ENCODE measurements around the gene NDUFS2. TPM values are rescaled to one million over a fixed set of nuclear protein-coding genes. Genes with fewer than 3 reads are reported as not detected.

NDUFS2 gene
- total and polyA plus RNA-seq, 3 experiments from 2014 or later: 82.1 to 97.1 (median 93.5) TPM

Other genes with a start within 250 kb of the NDUFS2 start
- not detected for gene ITLN2, start 247.6 kb upstream of the NDUFS2 start, total RNA-seq
- not detected for gene ITLN2, start 247.6 kb upstream of the NDUFS2 start, polyA plus RNA-seq
- 10 to 100 TPM; 11.6 to 14.1 TPM for gene F11R, start 181.2 kb upstream of the NDUFS2 start, total RNA-seq
- 18.3 TPM for gene F11R, start 181.2 kb upstream of the NDUFS2 start, polyA plus RNA-seq
- 10 to 100 TPM; 40.2 to 46.1 TPM for gene TSTD1, start 163.4 kb upstream of the NDUFS2 start, total RNA-seq
- 288 TPM for gene TSTD1, start 163.4 kb upstream of the NDUFS2 start, polyA plus RNA-seq
- gene USF1, start 156.4 kb upstream of the NDUFS2 start, total RNA-seq: 10 to 100 TPM; 63.3 to 67.7 TPM
- 6.7 TPM for gene USF1, start 156.4 kb upstream of the NDUFS2 start, polyA plus RNA-seq
- gene ARHGAP30, start 132.5 kb upstream of the NDUFS2 start, total RNA-seq: 100 to 1,000 TPM; 147 to 149 TPM
- gene ARHGAP30, start 132.5 kb upstream of the NDUFS2 start, polyA plus RNA-seq: 213 TPM
- under 1 TPM; 0.09 TPM for gene NECTIN4, start 112.8 kb upstream of the NDUFS2 start, total RNA-seq
- not detected for gene NECTIN4, start 112.8 kb upstream of the NDUFS2 start, polyA plus RNA-seq
- under 1 TPM; 0.42 to 0.49 TPM for gene KLHDC9, start 104.0 kb upstream of the NDUFS2 start, total RNA-seq
- not detected for gene KLHDC9, start 104.0 kb upstream of the NDUFS2 start, polyA plus RNA-seq
- gene PFDN2, start 84.3 kb upstream of the NDUFS2 start, total RNA-seq: 100 to 1,000 TPM; 133 to 142 TPM
- 96.4 TPM for gene PFDN2, start 84.3 kb upstream of the NDUFS2 start, polyA plus RNA-seq
- 10 to 100 TPM; 33.9 to 36.3 TPM for gene NIT1, start 84.3 kb upstream of the NDUFS2 start, total RNA-seq
- gene NIT1, start 84.3 kb upstream of the NDUFS2 start, polyA plus RNA-seq: 16.7 TPM
- gene DEDD, start 69.7 kb upstream of the NDUFS2 start, total RNA-seq: 10 to 100 TPM; 41.0 to 41.9 TPM
- 30.0 TPM for gene DEDD, start 69.7 kb upstream of the NDUFS2 start, polyA plus RNA-seq
- gene UFC1, start 48.4 kb upstream of the NDUFS2 start, total RNA-seq: 100 to 1,000 TPM; 109 to 118 TPM
- gene UFC1, start 48.4 kb upstream of the NDUFS2 start, polyA plus RNA-seq: 174 TPM
- gene USP21, start 42.9 kb upstream of the NDUFS2 start, total RNA-seq: 10 to 100 TPM; 26.1 to 27.4 TPM
- 28.3 TPM for gene USP21, start 42.9 kb upstream of the NDUFS2 start, polyA plus RNA-seq
- gene PPOX, start 35.9 kb upstream of the NDUFS2 start, total RNA-seq: 10 to 100 TPM; 24.4 to 31.3 TPM
- gene PPOX, start 35.9 kb upstream of the NDUFS2 start, polyA plus RNA-seq: 17.6 TPM
- gene B4GALT3, start 24.9 kb upstream of the NDUFS2 start, total RNA-seq: 10 to 100 TPM; 59.4 to 60.9 TPM
- gene B4GALT3, start 24.9 kb upstream of the NDUFS2 start, polyA plus RNA-seq: 58.9 TPM
- gene ADAMTS4, start 3.3 kb upstream of the NDUFS2 start, total RNA-seq: under 1 TPM; 0.37 to 0.58 TPM
- 0.17 TPM for gene ADAMTS4, start 3.3 kb upstream of the NDUFS2 start, polyA plus RNA-seq
- 1 to 10 TPM; 4.1 to 5.1 TPM for gene FCER1G, start 12.9 kb downstream of the NDUFS2 start, total RNA-seq
- 19.0 TPM for gene FCER1G, start 12.9 kb downstream of the NDUFS2 start, polyA plus RNA-seq
- not detected for gene APOA2, start 21.3 kb downstream of the NDUFS2 start, total RNA-seq
- not detected for gene APOA2, start 21.3 kb downstream of the NDUFS2 start, polyA plus RNA-seq
- gene TOMM40L, start 23.7 kb downstream of the NDUFS2 start, total RNA-seq: 10 to 100 TPM; 24.7 to 26.1 TPM
- gene TOMM40L, start 23.7 kb downstream of the NDUFS2 start, polyA plus RNA-seq: 6.9 TPM
- gene NR1I3, start 35.8 kb downstream of the NDUFS2 start, total RNA-seq: not detected
- not detected for gene NR1I3, start 35.8 kb downstream of the NDUFS2 start, polyA plus RNA-seq
- gene PCP4L1, start 56.4 kb downstream of the NDUFS2 start, total RNA-seq: not detected
- not detected for gene PCP4L1, start 56.4 kb downstream of the NDUFS2 start, polyA plus RNA-seq
- 1 to 10 TPM; 1.8 to 1.9 TPM for gene MPZ, start 107.6 kb downstream of the NDUFS2 start, total RNA-seq
- not detected for gene MPZ, start 107.6 kb downstream of the NDUFS2 start, polyA plus RNA-seq
- gene SDHC, start 112.0 kb downstream of the NDUFS2 start, total RNA-seq: 100 to 1,000 TPM; 226 to 232 TPM
- 199 TPM for gene SDHC, start 112.0 kb downstream of the NDUFS2 start, polyA plus RNA-seq
- gene CFAP126, start 165.5 kb downstream of the NDUFS2 start, total RNA-seq: not detected
- not detected for gene CFAP126, start 165.5 kb downstream of the NDUFS2 start, polyA plus RNA-seq

Measured in CD8-positive, alpha-beta memory T cell (primary cell).